Stimulated activated CD8-positive, alpha-beta memory T cell treated with anti-CD3 and anti-CD28 coated beads, Interleukin-15, amount 100 ng/mL, for 48 hours (primary cell): ENCODE measurements around the gene PCAT7.
"Not testable (repeated sequence)": the region's sequence is repeated elsewhere in the genome, so short reads cannot be mapped to it uniquely, and the experiment has no call there.

ENCODE experiments used
- DNase-seq, 2 donors: peaks; one replicate each; pipeline ENCODE4 v3.0.0-alpha.2; 2020; ENCODE audit warnings: low read depth in 2 of 2

The PCAT7 gene

DNA sequence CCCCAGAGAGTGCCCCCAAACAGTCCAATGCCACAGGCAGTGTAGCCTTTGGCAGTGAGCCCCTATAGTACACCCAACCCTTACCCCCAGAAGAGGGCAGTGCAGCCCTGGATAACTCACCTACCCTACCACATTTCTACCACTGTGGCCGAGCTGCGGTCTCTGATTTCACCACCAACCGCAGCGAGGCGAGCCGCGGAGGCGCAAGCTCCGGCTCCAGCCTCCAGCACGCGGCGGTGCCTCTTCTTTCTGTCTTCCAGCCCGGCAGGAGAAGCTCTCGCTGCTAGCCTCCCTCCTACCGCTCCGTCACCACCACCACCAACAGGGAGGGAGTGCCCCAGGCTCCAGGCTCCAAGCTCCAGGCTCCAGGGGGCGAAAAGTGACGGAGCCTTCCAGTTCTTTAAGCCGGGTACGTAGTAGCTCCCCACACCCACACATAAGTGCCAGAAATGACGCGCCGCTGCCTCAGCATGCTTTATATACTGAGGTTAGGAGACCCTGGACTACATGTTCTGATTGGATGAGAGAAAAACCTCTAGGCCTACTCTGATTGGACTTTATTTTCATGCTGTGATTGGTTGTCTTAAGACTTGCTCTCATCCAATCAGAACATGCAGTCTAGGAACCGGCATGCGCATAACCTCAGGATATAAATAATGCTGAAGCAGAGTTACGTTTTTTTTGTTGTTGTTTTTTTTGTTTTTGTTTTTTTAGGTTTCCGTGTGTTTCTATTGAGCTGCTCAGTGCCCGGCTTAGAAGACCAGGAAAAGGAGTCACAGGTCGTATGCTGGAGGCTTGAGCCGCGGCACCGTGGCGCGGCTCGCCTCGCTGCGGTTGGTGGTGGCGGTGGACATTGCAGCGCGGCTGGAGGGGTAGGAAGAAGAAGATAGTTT lies at the start of gene PCAT7:
PCAT7 (plus strand) TSS at position 645 of the 893 bp plus-strand sequence.
- DNase-seq: peak; percentile 5 to 12

DNA sequence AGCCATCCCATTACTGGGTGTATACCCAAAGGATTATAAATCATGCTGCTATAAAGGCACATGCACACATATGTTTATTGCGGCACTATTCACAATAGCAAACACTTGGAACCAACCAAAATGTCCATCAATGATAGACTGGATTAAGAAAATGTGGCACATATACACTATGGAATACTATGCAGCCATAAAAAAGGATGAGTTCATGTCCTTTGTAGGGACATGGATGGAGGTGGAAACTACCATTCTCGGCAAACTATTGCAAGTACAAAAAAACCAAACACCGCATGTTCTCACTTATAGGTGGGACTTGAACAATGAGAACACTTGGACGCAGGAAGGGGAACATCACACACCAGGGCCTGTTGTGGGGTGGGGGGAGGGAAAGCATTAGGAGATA lies 48.5 kb upstream of the PCAT7 start:
- not testable (repeated sequence) for DNase-seq

DNA sequence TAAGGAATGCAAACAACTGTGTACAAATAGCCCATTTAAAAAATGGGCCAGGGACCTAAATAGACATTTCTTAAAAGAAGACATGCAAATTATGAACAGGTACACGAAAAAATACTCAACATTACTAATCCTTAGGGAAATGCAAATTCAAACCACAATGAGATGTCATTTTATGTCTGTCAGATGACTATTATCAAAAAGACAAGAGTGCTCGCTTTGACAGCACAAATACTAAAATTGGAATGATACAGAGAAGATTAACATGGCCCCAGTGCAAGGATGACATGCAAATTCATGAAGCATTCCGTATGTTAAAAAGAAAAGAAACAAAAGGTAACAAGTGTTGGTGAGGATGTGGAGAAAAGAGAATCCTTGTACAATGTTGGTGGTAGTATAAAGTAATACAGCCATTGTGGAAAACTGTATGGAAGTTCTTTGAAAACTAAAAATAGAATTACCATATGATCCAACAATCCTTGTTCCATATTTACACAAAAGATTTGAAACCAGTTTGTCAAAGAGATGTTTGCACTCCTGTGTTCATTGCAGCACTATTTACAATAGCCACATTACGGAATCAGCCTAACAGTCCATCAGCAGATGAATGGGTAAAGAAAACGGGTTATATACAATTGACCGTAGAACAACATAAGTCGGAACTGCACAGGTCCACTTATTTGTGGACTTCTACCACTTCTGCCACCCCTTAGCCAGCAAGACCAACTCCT lies 47.2 kb upstream of the PCAT7 start:
- no peak for DNase-seq

DNA sequence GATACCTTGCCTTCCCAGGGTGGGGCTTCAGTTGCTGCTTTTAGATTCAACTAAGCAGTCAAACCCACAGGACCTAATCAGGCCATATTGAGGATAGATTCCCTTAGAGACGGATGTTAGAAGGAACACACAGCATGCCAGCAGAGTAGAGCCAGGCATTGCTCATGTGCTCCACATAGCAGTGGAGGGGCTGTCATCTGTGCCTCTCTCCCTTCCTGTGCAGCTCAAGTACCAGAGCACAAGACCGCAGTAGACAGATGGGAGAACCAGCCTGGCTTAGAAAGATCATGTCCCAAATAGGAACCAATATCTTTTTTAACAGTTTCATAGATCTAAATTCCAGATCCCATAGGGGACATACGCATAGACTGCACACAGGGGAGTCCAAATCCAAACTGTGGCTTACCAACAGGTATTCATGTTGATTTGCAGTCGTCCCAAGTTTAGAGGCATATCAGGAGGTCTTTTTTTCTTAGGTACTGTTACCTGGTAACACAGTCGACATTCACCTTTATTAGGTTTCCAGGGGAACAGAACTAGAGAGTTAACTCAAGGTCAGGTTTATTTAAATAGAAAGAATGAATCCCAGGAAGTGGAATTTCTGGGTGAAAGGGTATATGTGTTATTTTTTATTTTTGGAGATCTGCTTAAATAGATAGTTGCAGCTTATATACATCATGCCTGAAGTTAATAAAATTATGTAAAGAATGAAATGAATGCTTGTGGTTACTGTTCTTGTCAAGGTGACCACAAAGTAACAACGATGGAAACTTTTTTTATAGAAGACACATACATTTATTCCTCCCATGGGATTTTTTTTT lies 43.5 kb upstream of the PCAT7 start:
- no peak for DNase-seq

DNA sequence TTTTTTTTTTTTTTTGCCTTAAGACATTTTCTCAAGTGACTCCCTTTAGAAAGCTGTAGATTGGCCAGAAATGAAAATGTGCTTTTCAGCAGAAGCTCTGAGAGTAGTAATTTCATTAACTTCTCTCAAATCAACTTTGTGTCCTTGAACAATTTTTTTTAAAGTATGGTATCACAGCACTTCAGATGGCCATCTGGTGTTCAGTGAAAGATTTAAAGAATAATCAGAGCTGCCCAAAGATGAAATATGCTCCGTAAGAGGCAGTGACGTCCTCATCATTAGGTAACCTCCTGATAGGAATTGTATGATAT lies 43.0 kb upstream of the PCAT7 start:
- DNase-seq: no peak

DNA sequence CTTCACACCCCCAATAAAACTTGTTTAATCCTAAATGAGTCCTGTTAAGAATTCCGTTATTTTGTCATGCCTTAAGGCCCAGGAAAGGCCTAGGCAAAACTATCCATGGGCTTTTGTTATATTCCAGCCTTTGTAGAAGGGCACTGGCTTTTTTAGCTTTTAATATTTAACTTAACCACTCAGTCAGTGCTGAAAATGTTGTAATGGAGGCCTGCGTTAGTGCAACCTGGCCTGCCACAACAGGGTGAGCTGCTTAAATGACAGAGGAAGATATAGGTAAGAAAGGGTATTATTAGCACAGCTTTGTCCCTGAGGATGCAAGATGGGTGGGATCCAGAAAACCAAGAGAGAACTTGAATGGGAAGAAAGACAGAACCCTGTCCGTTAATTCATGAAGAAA lies 40.2 kb upstream of the PCAT7 start:
- DNase-seq: no peak

DNA sequence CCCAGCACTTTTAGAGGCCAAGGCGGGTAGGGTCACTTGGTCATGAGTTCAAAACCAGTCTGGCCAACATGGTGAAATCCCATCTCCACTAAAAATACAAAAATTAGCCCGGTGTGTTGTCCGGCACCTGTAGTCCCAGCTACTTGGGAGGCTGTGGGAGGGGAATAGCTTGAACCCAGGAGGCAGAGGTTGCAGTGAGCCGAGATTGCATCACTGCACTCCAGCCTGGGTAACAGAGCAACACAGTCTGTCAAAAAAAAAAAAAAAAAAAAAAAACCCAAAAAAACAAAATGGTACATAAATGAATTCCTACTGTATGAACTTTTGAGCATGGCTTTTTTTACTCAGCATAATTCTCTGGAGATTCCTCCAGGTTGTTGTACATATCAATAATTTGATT lies 37.6 kb upstream of the PCAT7 start:
- DNase-seq: no peak

DNA sequence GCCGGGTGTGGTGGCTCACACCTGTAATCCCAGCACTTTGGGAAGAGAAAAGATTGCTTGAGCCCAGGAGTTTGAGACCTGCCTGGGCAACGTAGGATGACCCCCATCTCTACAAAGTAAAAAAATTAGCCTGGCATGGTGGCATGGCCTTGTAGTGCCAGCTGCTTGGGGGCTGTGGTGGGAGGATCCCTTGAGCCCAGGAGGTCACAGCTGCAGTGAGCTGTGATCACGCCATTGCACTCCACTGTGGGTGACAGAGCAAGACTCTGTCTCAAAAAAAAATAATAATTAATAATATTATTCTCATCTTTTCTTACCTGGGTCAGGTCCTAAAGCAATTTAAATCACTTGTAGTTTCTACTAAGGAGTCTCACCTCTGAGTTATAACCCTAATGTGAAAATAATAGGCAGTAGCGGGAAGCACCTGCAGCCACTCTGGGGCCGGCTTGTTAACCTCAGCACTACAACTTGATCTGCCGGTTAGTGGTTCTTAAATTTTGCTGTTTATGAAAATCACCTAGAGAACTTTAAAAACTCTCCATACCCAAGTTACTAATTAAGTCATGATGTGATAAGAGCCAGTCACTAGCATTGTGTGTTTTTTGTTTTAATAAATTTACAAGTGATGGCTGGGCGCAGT lies 29.4 kb upstream of the PCAT7 start:
- no peak for DNase-seq

DNA sequence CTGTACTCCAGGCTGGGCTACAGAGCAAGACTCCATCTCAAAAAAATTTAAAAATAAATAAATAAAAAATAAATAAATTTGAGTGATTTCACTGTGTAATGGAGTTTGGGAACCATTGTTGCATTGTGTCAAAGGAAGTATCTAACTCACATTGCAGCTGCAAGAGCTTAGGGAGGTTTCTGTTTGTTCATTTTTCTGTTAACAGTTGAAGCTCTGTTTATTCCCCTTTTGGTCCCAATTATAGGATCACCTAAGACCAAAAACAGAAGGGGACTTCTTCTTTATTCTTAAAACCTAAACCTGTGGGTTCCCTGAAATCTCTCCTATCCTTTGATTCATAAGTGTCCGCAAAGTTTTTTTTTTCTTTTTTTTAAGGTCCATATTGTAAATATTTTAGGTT lies 28.6 kb upstream of the PCAT7 start:
- no peak for DNase-seq

DNA sequence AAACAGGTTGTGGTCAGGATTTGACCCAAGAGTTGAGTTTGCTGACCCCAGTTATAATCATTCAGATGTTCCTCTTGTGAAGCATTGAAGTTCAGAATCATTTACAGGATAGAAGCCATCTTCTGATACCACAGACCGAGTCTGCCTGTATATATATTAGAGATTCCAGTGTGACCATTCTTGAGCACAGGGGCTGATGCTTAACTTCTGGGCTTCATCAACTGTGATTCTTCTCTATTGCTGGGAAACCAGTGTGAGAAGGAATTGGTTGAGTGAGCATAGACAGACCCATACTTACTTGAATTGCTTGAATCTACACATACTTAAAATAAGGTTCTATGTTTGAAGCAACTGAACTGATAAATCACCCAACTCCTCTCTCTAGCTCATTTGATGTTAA lies 27.9 kb upstream of the PCAT7 start:
- no peak for DNase-seq

DNA sequence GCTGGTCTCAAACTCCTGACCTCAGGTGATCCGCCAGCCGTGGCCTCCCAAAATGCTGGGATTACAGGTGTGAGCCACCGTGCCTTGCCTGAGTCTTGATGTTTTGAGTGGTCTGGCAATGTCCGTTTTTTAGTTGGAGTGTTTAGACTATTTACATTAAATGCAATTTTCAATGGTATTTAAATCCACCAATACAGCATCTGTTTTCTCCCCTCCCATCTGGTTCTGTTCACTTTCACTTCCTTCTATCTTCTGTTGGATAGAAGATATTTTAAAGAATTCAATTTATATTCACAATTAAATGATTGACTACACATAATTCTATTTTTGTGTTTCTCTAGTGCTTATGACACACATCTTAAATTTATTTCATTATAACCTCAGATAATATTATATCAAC lies 26.0 kb upstream of the PCAT7 start:
- DNase-seq: no peak

DNA sequence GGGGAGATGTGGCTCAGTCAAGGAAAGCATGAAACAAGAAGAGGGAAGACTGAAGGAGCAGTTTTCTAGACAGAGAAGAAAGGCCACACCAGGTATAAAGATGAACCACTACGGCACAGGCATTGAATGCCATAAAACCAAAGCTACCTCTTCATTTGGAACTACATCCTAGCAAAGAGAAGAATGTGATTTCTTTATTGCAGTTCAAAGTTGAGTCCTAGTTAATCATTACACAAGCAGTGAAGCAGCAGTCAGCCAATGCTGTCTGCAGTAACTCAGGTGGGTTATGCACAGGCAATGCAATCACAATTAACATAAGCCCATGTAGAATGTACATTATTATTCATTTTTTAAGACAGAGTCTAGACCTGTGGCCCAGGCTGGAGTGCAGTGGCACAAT lies 21.7 kb upstream of the PCAT7 start:
- no peak for DNase-seq

DNA sequence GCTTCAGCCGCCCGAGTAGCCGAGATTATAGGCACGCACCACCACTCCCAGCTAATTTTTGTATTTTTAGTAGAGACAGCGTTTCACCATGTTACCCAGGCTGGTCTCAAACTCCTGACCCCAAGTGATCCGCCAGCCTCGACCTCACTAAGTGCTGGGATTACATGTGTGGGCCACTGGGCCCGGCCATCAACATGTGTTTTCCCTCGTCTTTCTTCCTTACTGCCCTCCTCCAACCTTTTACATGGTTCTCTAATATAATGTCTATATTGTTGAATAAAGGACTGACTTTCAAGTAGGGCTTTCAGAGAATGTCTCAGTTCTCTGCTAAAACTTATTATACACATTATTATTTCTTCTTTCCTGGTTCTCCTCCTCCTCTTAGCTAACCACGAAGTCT lies 21.3 kb upstream of the PCAT7 start:
- DNase-seq: no peak

DNA sequence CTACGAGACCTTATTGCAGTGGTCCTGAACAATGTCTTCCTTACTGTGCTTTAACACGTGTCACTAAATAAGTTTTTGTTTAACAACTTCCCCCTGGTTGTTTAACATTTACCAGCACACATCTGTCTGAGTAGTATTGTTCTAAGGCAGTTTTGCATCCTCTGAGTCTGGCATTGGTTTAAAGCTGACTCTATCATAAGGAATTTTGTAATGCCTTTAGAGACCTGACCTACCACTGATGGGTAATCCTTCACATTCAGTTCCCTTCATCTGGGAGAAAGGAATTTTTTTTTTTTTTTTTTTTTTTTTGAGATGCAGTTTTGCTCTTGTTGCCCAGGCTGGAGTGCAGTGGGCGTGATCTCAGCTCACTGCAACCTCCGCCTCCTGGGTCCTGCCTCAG lies 20.0 kb upstream of the PCAT7 start:
- no peak for DNase-seq

DNA sequence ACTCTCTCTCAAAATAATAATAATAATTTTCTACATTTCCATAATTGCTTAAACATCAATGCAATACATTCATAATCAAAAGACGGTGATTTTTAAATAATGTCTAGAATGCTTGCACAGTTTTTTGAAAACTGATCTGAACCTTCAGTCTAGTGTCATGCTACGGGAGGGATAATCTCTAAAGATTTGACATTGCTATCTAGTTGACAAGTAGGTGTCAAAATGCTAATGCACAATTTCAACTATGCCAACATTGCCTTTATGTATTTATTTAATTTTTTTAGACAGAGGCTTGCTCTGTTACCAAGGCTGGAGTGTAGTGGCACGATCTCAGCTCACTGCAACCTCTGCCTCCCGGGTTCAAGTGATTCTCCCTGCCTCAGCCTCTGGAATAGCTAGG lies 16.0 kb upstream of the PCAT7 start:
- no peak for DNase-seq

DNA sequence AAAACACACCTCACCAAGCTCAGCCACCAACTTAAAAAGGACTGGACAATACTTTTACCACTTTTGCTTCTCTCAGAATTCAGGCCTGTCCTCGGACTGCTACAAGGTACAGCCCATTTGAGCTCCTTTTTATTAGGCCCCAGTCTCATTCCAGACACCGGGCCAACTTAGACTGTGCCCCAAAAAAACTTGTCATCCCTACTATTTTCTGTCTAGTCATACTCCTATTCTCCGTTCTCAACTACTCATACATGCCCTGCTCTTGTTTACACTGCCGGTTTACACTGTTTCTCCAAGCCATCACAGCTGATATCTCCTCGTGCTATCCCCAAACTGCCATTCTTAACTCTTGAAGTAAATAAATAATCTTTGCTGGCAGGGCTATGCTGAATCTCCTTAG lies 10.5 kb upstream of the PCAT7 start:
- not testable (repeated sequence) for DNase-seq

DNA sequence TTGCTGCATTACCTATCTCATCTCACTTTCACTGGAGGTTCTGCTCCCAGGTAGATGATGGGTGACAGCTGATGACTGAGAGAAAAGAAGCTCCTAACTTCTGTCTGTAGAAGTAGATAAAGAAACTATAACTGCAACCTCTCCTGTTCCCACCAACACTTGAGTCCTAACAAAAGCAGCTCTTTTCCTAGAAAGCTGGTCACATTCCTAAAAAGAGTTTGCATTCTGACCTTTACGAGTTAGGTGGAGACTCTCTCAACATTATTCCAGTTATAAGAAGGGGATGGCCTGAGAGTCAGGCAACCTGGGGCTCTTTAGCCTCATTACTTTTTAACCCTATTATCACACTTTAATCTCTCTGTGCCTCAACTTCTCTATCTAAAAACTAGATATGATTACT lies 8.9 kb upstream of the PCAT7 start:
- no peak for DNase-seq

DNA sequence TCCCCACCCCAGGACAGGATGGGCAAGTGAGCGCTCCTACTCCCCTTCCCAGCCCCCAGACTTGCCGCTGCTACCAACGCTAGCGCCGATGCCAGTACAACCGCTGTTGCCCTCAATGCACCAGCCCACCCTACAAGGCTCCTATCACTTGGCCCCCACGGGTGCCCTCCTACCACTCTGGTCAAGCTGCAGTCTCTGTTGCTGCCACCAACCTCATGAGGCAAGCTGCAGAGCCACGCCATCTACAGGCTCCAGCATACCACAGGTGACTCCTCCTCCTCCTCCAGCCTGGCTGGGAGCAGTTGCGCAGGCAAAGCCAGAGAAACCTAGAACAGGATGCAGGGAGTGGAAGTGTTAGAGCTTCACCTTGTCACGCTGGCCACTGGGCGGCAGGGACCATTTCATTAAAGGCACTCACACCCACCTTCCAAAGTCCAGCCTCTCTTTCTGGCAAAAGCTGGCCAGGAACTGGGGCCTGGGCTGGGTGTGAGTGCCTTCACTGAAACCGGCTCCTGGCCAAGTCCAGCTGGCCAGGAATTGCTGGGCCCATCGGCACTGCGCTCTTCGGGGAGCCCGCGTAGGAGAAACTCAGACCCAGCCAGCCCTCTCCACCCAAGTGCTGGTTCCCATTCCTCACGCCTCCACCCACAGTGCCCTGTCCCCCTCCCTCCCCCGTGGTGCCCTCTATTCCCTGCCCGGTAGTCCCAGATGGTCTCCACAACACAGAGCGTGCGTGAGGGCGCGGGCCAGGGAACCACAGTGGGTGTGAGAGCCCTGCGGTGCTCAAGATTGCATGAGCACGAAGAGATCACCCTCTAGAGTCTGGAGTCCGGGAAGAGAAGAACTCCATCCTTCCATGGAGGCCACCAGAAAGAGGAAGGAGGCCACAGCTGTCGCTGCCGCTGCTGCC lies 1.6 kb upstream of the PCAT7 start:
- no peak for DNase-seq

DNA sequence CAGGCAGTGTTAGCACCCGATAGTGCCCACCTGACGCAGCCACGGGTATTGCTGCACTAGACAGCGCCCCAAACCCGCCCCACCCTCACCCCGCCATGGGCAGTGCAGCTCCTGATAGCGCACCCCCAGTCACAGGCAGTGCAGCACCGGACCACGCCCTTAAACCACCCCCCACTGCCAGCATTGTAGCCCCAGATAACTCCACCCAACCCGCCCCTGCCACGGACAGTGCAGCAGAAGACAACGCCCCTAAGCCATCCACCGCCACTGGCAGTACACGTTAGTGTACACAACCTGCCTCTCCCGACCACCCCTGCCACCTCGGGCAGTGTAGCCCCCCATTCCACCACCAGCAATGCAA lies 825 bp upstream of the PCAT7 start:
- no peak for DNase-seq

DNA sequence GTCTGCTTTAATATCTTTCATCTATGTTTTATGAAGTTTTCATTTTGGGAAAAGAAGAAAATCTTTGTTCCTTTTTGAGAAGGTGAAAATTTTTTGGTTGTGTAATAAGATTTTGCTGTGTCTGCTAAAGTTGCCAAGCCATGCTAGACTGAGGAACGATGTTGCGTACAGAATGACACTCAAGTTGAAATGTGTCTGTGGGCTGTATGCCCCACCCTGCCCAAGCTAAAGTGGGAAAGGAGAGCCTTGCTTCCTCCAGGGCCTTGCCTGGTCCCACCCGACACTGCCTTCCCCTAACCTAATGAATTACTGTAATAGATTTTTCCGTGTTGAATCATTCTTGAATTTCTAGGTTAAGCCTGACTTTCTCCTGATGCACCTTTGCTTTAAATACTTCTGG lies 2.5 kb downstream of the PCAT7 start:
- no peak for DNase-seq

DNA sequence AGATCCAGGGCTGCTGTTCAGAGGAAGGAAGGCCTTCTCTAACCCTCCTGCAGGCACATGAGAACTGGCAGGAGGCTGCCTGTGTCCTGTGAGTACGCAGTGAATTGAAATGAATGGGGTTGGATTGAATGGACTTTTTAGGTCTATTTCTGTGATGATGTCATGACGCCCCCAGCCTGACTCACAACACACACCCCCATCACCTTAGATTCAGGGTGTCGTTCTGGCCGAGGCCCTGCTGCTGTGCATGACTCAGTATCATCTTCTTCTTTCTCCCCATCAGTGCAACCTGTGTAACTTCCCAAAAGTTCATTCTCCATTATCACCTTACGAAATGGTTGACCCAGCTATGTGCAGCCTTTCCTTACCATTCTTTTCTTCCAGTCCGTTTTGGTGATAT lies 5.4 kb downstream of the PCAT7 start:
- DNase-seq: peak in 1 of 2 donors; percentile 11
